Endothelial cell of umbilical vein (primary cell): ENCODE data around the gene ATP1B2. TPM values are rescaled to one million over a fixed set of nuclear protein-coding genes. Genes with fewer than 3 reads are reported as not detected.
A peak's percentile ranks its signal among the peaks of the same experiment; 100 is the strongest.

ENCODE experiments used
- BruUV-seq: library from RNA; stranded (reverse); fragments of 400-500 nt; replicated peaks from 2 replicates; lab custom pipeline; 2021; lab: Mats Ljungman, UMichigan
- CTCF ChIA-PET: fragments of 300-600, 350-600 bp; sonication (Branson Sonifier 250); formaldehyde crosslinking; loops from one replicate; lab custom pipeline; 2021; ENCODE audit warnings: antibody characterized with exemption, inconsistent platforms; lab: Charles Lee
- POLR2A ChIA-PET: fragments of 300-600, 350-600 bp; sonication (Branson Sonifier 250); formaldehyde crosslinking; loops from one replicate; lab custom pipeline; 2021; ENCODE audit warnings: antibody characterized with exemption, inconsistent platforms; lab: Charles Lee
- DNase-seq: peaks from one replicate; pipeline ENCODE4 v3.0.0-alpha.2; 2011; ENCODE audit warnings: low read depth, low spot score
- FAIRE-seq: peaks from 2 replicates; lab custom pipeline; 2011; peaks lifted over from hg19 to GRCh38; lab: Jason Lieb, UNC
- H2AFZ ChIP-seq: 2 replicates; pipeline ENCODE4 v1.6.0; 2012; ENCODE audit warnings: low read depth, low read length, control low read depth, inconsistent platforms
- H3K27ac ChIP-seq: 2 replicates; pipeline ENCODE4 v1.5.1; 2011; ENCODE audit warnings: low read depth, mild to moderate bottlenecking, control low read depth, low read length, moderate library complexity; ENCODE audit not compliant: insufficient read depth
- H3K27me3 ChIP-seq, 2 experiments: 2 replicates each; pipeline versions ENCODE4 v1.6.0 to v1.6.1; 2011; ENCODE audit warnings: low read length in 2 of 2, mixed read lengths in 1 of 2; ENCODE audit not compliant: control insufficient read depth in 2 of 2, insufficient read depth in 2 of 2
- H3K36me3 ChIP-seq, 2 experiments: 2 replicates in 1 of 2; 3 replicates in 1 of 2; pipeline ENCODE4 v1.5.1; 2011; ENCODE audit warnings: low read length in 2 of 2, mild to moderate bottlenecking in 1 of 2, moderate library complexity in 1 of 2; ENCODE audit not compliant: control insufficient read depth in 2 of 2, insufficient read depth in 2 of 2; ENCODE audit errors: extremely low read depth in 1 of 2
- H3K4me1 ChIP-seq: 3 replicates; pipeline ENCODE4 v1.5.1; 2011; ENCODE audit warnings: mild to moderate bottlenecking, low read length; ENCODE audit not compliant: control insufficient read depth, insufficient read depth; ENCODE audit errors: extremely low read depth
- H3K4me2 ChIP-seq: 2 replicates; pipeline ENCODE4 v1.6.1; 2011; ENCODE audit warnings: low read length, control low read depth, mixed read lengths; ENCODE audit not compliant: insufficient read depth
- H3K4me3 ChIP-seq, 3 experiments: fragments of 200-600 bp in 1 of 3; sonication (generic), shearing (Covaris generic) in 1 of 3; replicated peaks in 1 of 3; 2 replicates each; pipeline ENCODE4 v1.5.1; 2011 to 2016; ENCODE audit warnings: control low read depth in 3 of 3, low read length in 3 of 3, mild to moderate bottlenecking in 2 of 3, inconsistent platforms in 1 of 3, low read depth in 1 of 3, moderate library complexity in 1 of 3; ENCODE audit not compliant: insufficient read depth in 1 of 3
- H3K79me2 ChIP-seq: 2 replicates; pipeline ENCODE4 v1.6.0; 2012; ENCODE audit warnings: low read length, inconsistent platforms; ENCODE audit not compliant: control insufficient read depth, insufficient read depth
- H3K9ac ChIP-seq: replicated peaks from 2 replicates; pipeline ENCODE3; 2011; ENCODE audit warnings: low read length, control low read depth; ENCODE audit not compliant: insufficient read depth; ENCODE audit errors: extremely low read depth
- H3K9me1 ChIP-seq: replicated peaks from 3 replicates; pipeline ENCODE4 v1.6.0; 2011; ENCODE audit warnings: mild to moderate bottlenecking, low read length; ENCODE audit not compliant: control insufficient read depth, insufficient read depth; ENCODE audit errors: extremely low read depth
- H3K9me3 ChIP-seq: replicated peaks from 2 replicates; pipeline ENCODE4 v1.5.1; 2012; ENCODE audit warnings: low read length, inconsistent platforms; ENCODE audit not compliant: control insufficient read depth, insufficient read depth
- H4K20me1 ChIP-seq: replicated peaks from 2 replicates; pipeline ENCODE3; 2011; ENCODE audit warnings: mild to moderate bottlenecking, low read length; ENCODE audit not compliant: control insufficient read depth, insufficient read depth; ENCODE audit errors: extremely low read depth
- CTCF ChIP-seq, 2 donors: IDR thresholded peaks; 1 replicate in 1 of 2; 2 replicates in 1 of 2; pipeline ENCODE4 v1.5.1; 2011; ENCODE audit warnings: low read length in 2 of 2, mild to moderate bottlenecking in 2 of 2, moderate library complexity in 2 of 2, control low read depth in 1 of 2, inconsistent platforms in 1 of 2, low read depth in 1 of 2; ENCODE audit not compliant: insufficient read depth in 1 of 2; ENCODE audit errors: extremely low read depth in 1 of 2
- GATA2 ChIP-seq: IDR thresholded peaks from 2 replicates; pipeline ENCODE4 v1.7.0; 2011; ENCODE audit warnings: low read depth, mild to moderate bottlenecking, moderate library complexity, mixed read lengths, low read length; ENCODE audit not compliant: insufficient read length, insufficient read depth
- POLR2A ChIP-seq: IDR thresholded peaks from 2 replicates; pipeline ENCODE4 v1.6.1; 2012; ENCODE audit warnings: low read depth, mild to moderate bottlenecking, control low read depth, low read length
- POLR2AphosphoS5 ChIP-seq: IDR thresholded peaks from 2 replicates; pipeline ENCODE4 v1.6.1; 2012; ENCODE audit warnings: low read depth, mild to moderate bottlenecking, control low read depth, low read length, moderate library complexity; ENCODE audit not compliant: insufficient read depth
- dilution Hi-C: fragments of 300-500 bp; cut with MboI; formaldehyde crosslinking; loops from one replicate; pipeline ENCODE4 v1.15.0; 2019; ENCODE audit warnings: low sequenced_read_pairs; ENCODE audit not compliant: extremely low pct_ligation_motif_present
- intact Hi-C: fragments of 100-400 bp; cut with micrococcal nuclease; formaldehyde crosslinking; loops from one replicate; pipeline ENCODE4 v1.10.0; 2022
- polyA plus RNA-seq, 4 experiments: library from polyadenylated mRNA; depleted of rRNA in 3 of 4; stranded (reverse) in 3 of 4; unstranded in 1 of 4; fragments of >200 nt; gene quantifications; 2 replicates each; pipeline versions ENCODE4 v1.2.1 to v1.2.3, GENCODE V29; 2011 to 2012; ENCODE audit warnings: missing spikeins in 1 of 4
- total RNA-seq: library from RNA; stranded (reverse); gene quantifications from 2 replicates; pipeline ENCODE4 v1.2.3, GENCODE V29; 2021

Gene ATP1B2
- total and polyA plus RNA-seq, 2 donors (not counting 3 experiments of a cell fraction or from before 2014, with no cell fraction given) = 0.06 TPM; not detected in 1

GRCh38 chr17:7687908-7688807, 37.4 kb downstream of the ATP1B2 start, which contains the start of gene WRAP53:
Gene WRAP53 (plus strand): TSS chr17:7688477. CDS start chr17:7688649, 172 bp downstream.
- Histone ChIP-seq H3K36me3 (peaks cover 0 to 2% of the 10 kb centered on the region in 2 experiments), H2AFZ (peak within 1 kb of the TSS; percentile 89), H3K4me2 (peak within 1 kb of the TSS; percentile 98), H3K9me3 (no peaks in the 10 kb centered on the region), H3K4me1 (peaks cover 26% of the 10 kb centered on the region), H3K79me2 (peaks cover 45% of the 10 kb centered on the region), H3K27ac (peak within 1 kb of the TSS; percentile 93), H3K9ac (peak within 1 kb of the TSS; percentile 99), H4K20me1 (no peaks in the 10 kb centered on the region), H3K4me3 (peak within 1 kb of the TSS; percentile 75 to 96 (median 79)), H3K27me3 (no peaks in the 10 kb centered on the region), H3K9me1 (no peaks in the 10 kb centered on the region)
- FAIRE-seq = peak; percentile 99
- dilution Hi-C loops = no loop called here
- TF ChIP-seq CTCF (IDR thresholded peaks at IDR 0.05; ENCODE audit: extremely low read depth in 1 of 2, insufficient read depth in 1 of 2, low read depth in 1 of 2, low read length in 2 of 2) (peak; percentile 97 to 99), GATA2 (no peak), POLR2A (peak; percentile 70), POLR2AphosphoS5 (peak; percentile 80)
- BruUV-seq = no TSS peak
- ChIA-PET POLR2A (interaction anchor here (0.6 to 2.4 kb wide), 8 partner anchors 13 to 627 kb away, joined by 3 to 9 read pairs (median 5); partner anchors contain the start of genes ATP1B2, CD68, FXR2 and MPDU1), CTCF (interaction anchor here (0.7 to 4.4 kb wide), 40 partner anchors 11 to 386 kb away, joined by 3 to 97 read pairs (median 4); partner anchors contain the start of genes ATP1B2, CD68, DNAH2 and EFNB3)
- DNase-seq = peak; percentile 99
- intact Hi-C loops = loop anchor here (1.0 to 10.0 kb wide), 11 partner anchors 29 to 336 kb away; partner anchors contain the start of genes CHD3, DNAH2, FGF11 and KCTD11
